Spleen (tissue), 7 donors: ENCODE data around the gene BOLA2.
"Not testable (repeated sequence)": the region's sequence is repeated elsewhere in the genome, so short reads cannot be mapped to it uniquely, and the experiment has no call there.

Experiments used
- CTCF ChIP-seq, 11 experiments: fragments of 200-600 bp in 7 of 11; fragments of 450-650 bp in 4 of 11; sonication (generic) in 4 of 11; IDR thresholded peaks in 8 of 11; conservative IDR thresholded peaks in 3 of 11; 1 replicate in 7 of 11; 2 replicates in 4 of 11; pipeline versions ENCODE4 v1.4.0 to v1.8.0; 2016 to 2021; ENCODE audit warnings: antibody characterized with exemption in 11 of 11, inconsistent platforms in 4 of 11, mild to moderate bottlenecking in 1 of 11
- POLR2A ChIP-seq, 3 donors: fragments of 450-650 bp; IDR thresholded peaks; one replicate each; pipeline ENCODE4 v1.5.1; 2017; ENCODE audit warnings: antibody characterized with exemption in 3 of 3, mild to moderate bottlenecking in 1 of 3
- POLR2AphosphoS5 ChIP-seq, 3 donors: sonication (generic); formaldehyde crosslinking; IDR thresholded peaks; one replicate each; pipeline ENCODE4 v1.5.1; 2017; ENCODE audit warnings: antibody characterized with exemption in 3 of 3
- donor health status: DM: no; HTN: no; CAD: no; lungs with moderate emphysema.
- donor health status: DM: no; HTN: no; CAD: no.
- donor health status: DM: no; HTN: no; CAD: no.

- TF ChIP-seq CTCF (IDR thresholded peaks at IDR 0.05 in 8 of 11, conservative IDR thresholded peaks at IDR 0.05 in 3 of 11); POLR2AphosphoS5 (IDR thresholded peaks at IDR 0.05); POLR2A (IDR thresholded peaks at IDR 0.05): not testable (repeated sequence)
These were observed 30.6 kb downstream of the BOLA2 start for GRCh38 chr16:29423587-29423986.
